ENCODE results near the gene EXD1.
A peak's percentile ranks its signal among the peaks of the same experiment; 100 is the strongest.
"Not testable (repeated sequence)": the region's sequence is repeated elsewhere in the genome, so short reads cannot be mapped to it uniquely, and the experiment has no call there.

Gene EXD1

GRCh38 chr15:41256577-41257038 lies 26.1 kb upstream of the EXD1 start:
- no peak overlapping the region for H2AFZ ChIP-seq (ENCODE audit: low read length, unreplicated experiment)
- 0 out of 2 replicates have a peak, but pooled peaks cover 6% of the 10 kb centered on the region for H3K36me3 ChIP-seq (ENCODE audit: insufficient read depth, low read length)
- peaks cover 15% of the 10 kb centered on the region for H3K4me1 ChIP-seq (ENCODE audit: control insufficient read depth, insufficient read depth, low read length, unreplicated experiment)
- H3K27me3 ChIP-seq (ENCODE audit: insufficient read depth, low read length): no peaks in the 10 kb centered on the region
- no peak overlapping the region for H3K27ac ChIP-seq (ENCODE audit: low read depth, low read length)
- H3K4me3 ChIP-seq (ENCODE audit: low read depth, low read length): no peak overlapping the region
- H3K79me2 ChIP-seq (ENCODE audit: control insufficient read depth, insufficient read depth, low read length, unreplicated experiment): no peaks in the 10 kb centered on the region

- no peaks in the 10 kb centered on the region for H3K27me3 ChIP-seq (ENCODE audit: insufficient read depth, low read length)
- H3K36me3 ChIP-seq (ENCODE audit: insufficient read depth, low read length): 0 out of 2 replicates have a peak, but pooled peaks cover 6% of the 10 kb centered on the region
- peaks cover 15% of the 10 kb centered on the region for H3K4me1 ChIP-seq (ENCODE audit: control insufficient read depth, insufficient read depth, low read length, unreplicated experiment)
- 0 out of 2 replicates have a peak overlapping the region, but pooled peaks have one; percentile 6 for H3K27ac ChIP-seq (ENCODE audit: low read depth, low read length)
- H3K4me3 ChIP-seq (ENCODE audit: low read depth, low read length): no peak overlapping the region
- H3K79me2 ChIP-seq (ENCODE audit: control insufficient read depth, insufficient read depth, low read length, unreplicated experiment): peaks cover 3% of the 10 kb centered on the region
- no peak overlapping the region for H2AFZ ChIP-seq (ENCODE audit: low read length, unreplicated experiment)
These were observed 25.5 kb upstream of the EXD1 start for GRCh38 chr15:41256103-41256502.

DNA sequence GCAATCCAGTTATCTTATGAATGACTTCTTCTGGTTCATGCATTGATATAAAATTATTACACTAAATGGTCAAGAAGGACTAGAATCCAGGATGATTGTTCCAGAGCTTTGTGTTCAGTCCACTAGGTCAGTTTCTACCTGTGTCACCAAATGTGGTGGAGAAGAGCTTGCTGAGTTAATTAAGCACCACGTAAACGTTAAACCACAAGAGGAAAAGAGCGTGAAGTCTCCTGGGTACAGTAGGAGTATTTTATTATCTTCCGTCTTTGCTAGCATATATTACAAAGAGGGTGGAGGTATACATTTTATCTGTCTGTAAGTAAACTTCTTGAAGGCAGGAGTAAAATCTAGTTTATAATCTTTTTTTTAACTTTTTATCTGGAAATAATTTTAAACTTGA lies 24.0 kb upstream of the EXD1 start:
- H3K27me3 ChIP-seq (ENCODE audit: insufficient read depth, low read length): no peaks in the 10 kb centered on the region
- H3K27ac ChIP-seq (ENCODE audit: low read depth, low read length): no peak overlapping the region
- H3K4me3 ChIP-seq (ENCODE audit: low read depth, low read length): no peak overlapping the region
- peaks cover 20% of the 10 kb centered on the region for H3K4me1 ChIP-seq (ENCODE audit: control insufficient read depth, insufficient read depth, low read length, unreplicated experiment)
- peaks cover 3% of the 10 kb centered on the region for H3K79me2 ChIP-seq (ENCODE audit: control insufficient read depth, insufficient read depth, low read length, unreplicated experiment)
- 0 out of 2 replicates have a peak, but pooled peaks cover 6% of the 10 kb centered on the region for H3K36me3 ChIP-seq (ENCODE audit: insufficient read depth, low read length)
- no peak overlapping the region for H2AFZ ChIP-seq (ENCODE audit: low read length, unreplicated experiment)

DNA sequence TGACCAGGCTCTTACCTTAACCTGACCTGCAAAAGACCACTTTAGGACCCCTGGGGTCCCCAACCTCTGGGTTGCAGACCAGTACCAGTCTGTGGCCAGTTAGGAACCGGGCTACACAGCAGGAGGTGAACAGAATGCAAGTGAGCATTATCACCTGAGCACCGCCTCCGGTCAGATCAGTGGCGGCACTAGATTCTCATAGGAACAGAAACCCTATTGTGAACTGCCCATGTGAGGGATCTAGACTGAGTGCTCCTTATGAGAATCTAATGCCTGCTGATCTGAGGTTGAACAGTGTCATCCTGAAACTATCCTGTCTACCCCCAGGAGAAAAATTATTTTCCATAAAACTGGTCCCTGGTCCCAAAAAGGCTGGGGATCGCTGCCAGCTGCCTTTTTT lies 20.9 kb upstream of the EXD1 start:
- Histone ChIP-seq H3K79me2 (ENCODE audit: control insufficient read depth, insufficient read depth, low read length, unreplicated experiment) (peaks cover 3% of the 10 kb centered on the region), H3K27ac (ENCODE audit: low read depth, low read length) (no peak overlapping the region), H3K36me3 (ENCODE audit: insufficient read depth, low read length) (0 out of 2 replicates have a peak, but pooled peaks cover 3% of the 10 kb centered on the region), H2AFZ (ENCODE audit: low read length, unreplicated experiment) (no peak overlapping the region), H3K27me3 (ENCODE audit: insufficient read depth, low read length) (no peaks in the 10 kb centered on the region), H3K4me1 (ENCODE audit: control insufficient read depth, insufficient read depth, low read length, unreplicated experiment) (peaks cover 13% of the 10 kb centered on the region), H3K4me3 (ENCODE audit: low read depth, low read length) (no peak overlapping the region)

DNA sequence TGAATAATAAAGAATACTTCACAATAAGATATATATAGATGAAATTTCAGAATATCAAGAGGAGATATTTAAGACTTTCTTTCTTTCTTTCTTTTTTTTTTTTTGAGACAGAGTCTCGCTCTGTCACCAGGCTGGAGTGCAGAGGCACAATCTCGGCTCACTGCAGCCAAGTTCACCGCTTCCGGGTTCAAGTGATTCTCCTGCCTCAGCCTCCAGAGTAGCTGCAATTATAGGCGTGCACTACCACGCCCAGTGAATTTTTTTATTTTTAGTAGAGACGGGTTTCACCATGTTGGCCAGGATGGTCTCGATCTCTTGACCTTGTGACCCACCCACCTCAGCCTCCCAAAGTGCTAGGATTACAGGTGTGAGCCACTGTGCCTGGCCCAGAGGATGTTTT lies 20.2 kb upstream of the EXD1 start:
- not testable (repeated sequence) for H3K79me2 ChIP-seq (ENCODE audit: control insufficient read depth, insufficient read depth, low read length, unreplicated experiment); H3K27ac ChIP-seq (ENCODE audit: low read depth, low read length); H3K4me3 ChIP-seq (ENCODE audit: low read depth, low read length); H3K27me3 ChIP-seq (ENCODE audit: insufficient read depth, low read length); H3K4me1 ChIP-seq (ENCODE audit: control insufficient read depth, insufficient read depth, low read length, unreplicated experiment); H3K36me3 ChIP-seq (ENCODE audit: insufficient read depth, low read length); H2AFZ ChIP-seq (ENCODE audit: low read length, unreplicated experiment)

DNA sequence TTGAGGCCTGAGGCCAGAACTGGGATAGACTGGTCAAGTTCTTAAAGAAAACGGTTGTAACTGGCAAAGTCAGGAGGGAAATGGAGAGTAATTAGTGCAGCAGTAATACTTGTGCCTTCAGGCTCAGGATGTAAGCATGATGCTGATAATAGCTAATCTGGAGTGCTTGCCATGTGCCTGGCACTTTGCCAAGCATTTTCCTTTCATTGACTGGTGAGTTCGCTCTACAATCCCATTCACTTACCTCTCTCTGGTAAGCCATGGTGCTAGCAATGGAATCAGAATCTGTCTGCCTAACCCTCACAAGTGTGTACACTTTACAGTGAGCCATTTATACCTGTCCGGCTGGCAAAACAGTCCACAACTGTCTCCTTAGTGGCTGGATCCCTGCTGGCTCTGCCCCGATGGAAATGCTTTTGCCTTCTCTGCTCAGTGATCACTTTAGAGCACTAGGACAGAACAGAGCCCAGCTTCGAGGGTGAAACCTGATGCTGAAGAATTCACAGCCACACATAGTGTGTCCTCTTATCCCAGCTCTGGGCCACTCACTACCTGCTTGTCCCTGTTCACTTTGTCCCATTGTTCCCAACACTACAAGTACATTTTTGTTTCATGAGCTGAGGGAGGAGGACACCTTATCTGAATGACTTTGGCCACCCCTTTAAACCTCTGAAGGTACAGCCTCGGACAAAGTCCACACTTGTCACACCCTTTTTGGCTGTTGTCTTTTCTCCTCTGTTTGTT lies 10.8 kb upstream of the EXD1 start:
- Histone ChIP-seq H2AFZ (ENCODE audit: low read length, unreplicated experiment) (no peak overlapping the region), H3K4me3 (ENCODE audit: low read depth, low read length) (no peak overlapping the region), H3K27me3 (ENCODE audit: insufficient read depth, low read length) (no peaks in the 10 kb centered on the region), H3K79me2 (ENCODE audit: control insufficient read depth, insufficient read depth, low read length, unreplicated experiment) (peaks cover 9% of the 10 kb centered on the region), H3K4me1 (ENCODE audit: control insufficient read depth, insufficient read depth, low read length, unreplicated experiment) (no peaks in the 10 kb centered on the region), H3K36me3 (ENCODE audit: insufficient read depth, low read length) (0 out of 2 replicates have a peak, but pooled peaks cover 4% of the 10 kb centered on the region), H3K27ac (ENCODE audit: low read depth, low read length) (no peak overlapping the region)

- Histone ChIP-seq H2AFZ (ENCODE audit: low read length, unreplicated experiment) (no peak overlapping the region), H3K27ac (ENCODE audit: low read depth, low read length) (no peak overlapping the region), H3K4me3 (ENCODE audit: low read depth, low read length) (no peak overlapping the region), H3K4me1 (ENCODE audit: control insufficient read depth, insufficient read depth, low read length, unreplicated experiment) (peaks cover 11% of the 10 kb centered on the region), H3K79me2 (ENCODE audit: control insufficient read depth, insufficient read depth, low read length, unreplicated experiment) (peaks cover 28% of the 10 kb centered on the region), H3K27me3 (ENCODE audit: insufficient read depth, low read length) (no peaks in the 10 kb centered on the region), H3K36me3 (ENCODE audit: insufficient read depth, low read length) (0 out of 2 replicates have a peak, but pooled peaks cover 4% of the 10 kb centered on the region)
These were observed 7.5 kb upstream of the EXD1 start for GRCh38 chr15:41238100-41238499.

DNA sequence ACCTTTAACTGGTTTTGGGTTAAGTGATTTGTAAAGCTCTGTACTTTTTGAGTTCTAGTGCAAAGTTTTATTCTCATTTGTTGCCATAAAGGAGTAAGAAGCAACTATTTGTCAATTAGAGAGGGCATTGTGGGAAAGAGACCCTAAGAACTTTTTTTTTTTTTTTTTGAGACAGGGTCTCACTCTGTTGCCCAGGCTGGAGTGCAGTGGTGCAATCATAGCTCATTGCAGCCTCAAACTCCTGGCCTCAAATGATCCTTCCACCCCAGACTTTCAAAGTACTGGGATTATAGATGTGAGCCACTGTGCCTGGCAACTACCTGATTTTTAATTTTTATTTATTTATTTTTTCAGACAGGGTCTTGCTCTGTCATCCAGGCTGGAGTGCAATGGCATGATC lies 5.4 kb upstream of the EXD1 start:
- peaks cover 48% of the 10 kb centered on the region for H3K79me2 ChIP-seq (ENCODE audit: control insufficient read depth, insufficient read depth, low read length, unreplicated experiment)
- peaks cover 20% of the 10 kb centered on the region for H3K4me1 ChIP-seq (ENCODE audit: control insufficient read depth, insufficient read depth, low read length, unreplicated experiment)
- H2AFZ ChIP-seq (ENCODE audit: low read length, unreplicated experiment): no peak overlapping the region
- no peaks in the 10 kb centered on the region for H3K27me3 ChIP-seq (ENCODE audit: insufficient read depth, low read length)
- no peak overlapping the region for H3K27ac ChIP-seq (ENCODE audit: low read depth, low read length)
- H3K4me3 ChIP-seq (ENCODE audit: low read depth, low read length): no peak overlapping the region
- H3K36me3 ChIP-seq (ENCODE audit: insufficient read depth, low read length): no peaks in the 10 kb centered on the region

- H3K27me3 ChIP-seq (ENCODE audit: insufficient read depth, low read length); H3K36me3 ChIP-seq (ENCODE audit: insufficient read depth, low read length); H3K27ac ChIP-seq (ENCODE audit: low read depth, low read length); H2AFZ ChIP-seq (ENCODE audit: low read length, unreplicated experiment); H3K4me3 ChIP-seq (ENCODE audit: low read depth, low read length): not testable (repeated sequence)
- H3K79me2 ChIP-seq (ENCODE audit: control insufficient read depth, insufficient read depth, low read length, unreplicated experiment): peaks cover 48% of the 10 kb centered on the region
- peaks cover 20% of the 10 kb centered on the region for H3K4me1 ChIP-seq (ENCODE audit: control insufficient read depth, insufficient read depth, low read length, unreplicated experiment)
These were observed 4.7 kb upstream of the EXD1 start for GRCh38 chr15:41235228-41235627.

GRCh38 chr15:41233367-41233771 lies 2.8 kb upstream of the EXD1 start:
- no peaks in the 10 kb centered on the region for H3K27me3 ChIP-seq (ENCODE audit: insufficient read depth, low read length)
- no peak overlapping the region for H2AFZ ChIP-seq (ENCODE audit: low read length, unreplicated experiment)
- H3K4me3 ChIP-seq (ENCODE audit: low read depth, low read length): peak overlapping the region; percentile 93
- no peak overlapping the region for H3K27ac ChIP-seq (ENCODE audit: low read depth, low read length)
- no peaks in the 10 kb centered on the region for H3K36me3 ChIP-seq (ENCODE audit: insufficient read depth, low read length)
- H3K79me2 ChIP-seq (ENCODE audit: control insufficient read depth, insufficient read depth, low read length, unreplicated experiment): peaks cover 44% of the 10 kb centered on the region
- H3K4me1 ChIP-seq (ENCODE audit: control insufficient read depth, insufficient read depth, low read length, unreplicated experiment): peaks cover 20% of the 10 kb centered on the region
